Measurements from ENCODE around the gene SHLD2.
"Not testable (repeated sequence)": the region's sequence is repeated elsewhere in the genome, so short reads cannot be mapped to it uniquely, and the experiment has no call there.

- not testable (repeated sequence) for TF ChIP-seq CTCF (IDR thresholded peaks at IDR 0.05; ENCODE audit: low read length); EZH2 (optimal IDR thresholded peaks at IDR 0.05; ENCODE audit: low read depth, low read length)
Observed at GRCh38 chr10:87169857-87170256, 74.9 kb downstream of the SHLD2 start.

All from MM.1S (cell line).